ENCODE data around the gene RPL23. TPM values are rescaled to one million over a fixed set of nuclear protein-coding genes. Genes with fewer than 3 reads are reported as not detected.

The RPL23 gene
- total RNA-seq, 1 experiment from 2014 or later: 3,829 TPM

DNA sequence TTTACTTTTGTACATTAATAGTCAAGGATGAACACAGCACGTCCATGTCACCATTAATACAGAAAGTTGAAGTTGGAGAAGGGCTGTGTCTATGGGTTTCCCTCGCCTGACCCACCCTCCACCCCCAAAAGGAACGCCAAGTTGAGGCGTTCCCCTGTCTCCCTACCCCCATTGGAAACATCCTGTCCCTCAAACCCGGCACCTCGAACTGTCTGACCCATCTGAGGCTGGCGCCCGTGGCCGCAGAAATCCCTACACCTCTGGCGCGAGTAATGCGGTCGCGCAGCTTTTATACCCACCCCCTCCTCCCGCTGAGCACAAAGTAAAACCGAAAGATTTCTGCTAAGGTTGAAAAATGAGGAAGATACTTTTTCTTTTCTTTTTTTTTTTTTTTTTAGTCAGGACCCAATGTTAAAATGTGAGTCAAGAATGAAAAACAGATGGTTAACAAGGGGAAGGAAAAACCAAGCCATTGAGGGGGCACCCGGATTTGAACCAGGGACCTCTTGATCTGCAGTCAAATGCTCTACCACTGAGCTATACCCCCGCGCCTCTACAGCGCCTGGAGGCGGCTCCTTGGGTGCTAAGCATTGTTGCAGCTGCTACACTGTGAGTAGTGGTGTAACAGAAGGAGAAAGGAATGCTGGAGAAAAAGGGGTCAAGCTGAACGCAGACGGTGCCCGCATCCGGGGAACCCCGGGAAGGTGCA is 15.4 kb upstream of the RPL23 start:
- TF ChIP-seq, protein P1, sequence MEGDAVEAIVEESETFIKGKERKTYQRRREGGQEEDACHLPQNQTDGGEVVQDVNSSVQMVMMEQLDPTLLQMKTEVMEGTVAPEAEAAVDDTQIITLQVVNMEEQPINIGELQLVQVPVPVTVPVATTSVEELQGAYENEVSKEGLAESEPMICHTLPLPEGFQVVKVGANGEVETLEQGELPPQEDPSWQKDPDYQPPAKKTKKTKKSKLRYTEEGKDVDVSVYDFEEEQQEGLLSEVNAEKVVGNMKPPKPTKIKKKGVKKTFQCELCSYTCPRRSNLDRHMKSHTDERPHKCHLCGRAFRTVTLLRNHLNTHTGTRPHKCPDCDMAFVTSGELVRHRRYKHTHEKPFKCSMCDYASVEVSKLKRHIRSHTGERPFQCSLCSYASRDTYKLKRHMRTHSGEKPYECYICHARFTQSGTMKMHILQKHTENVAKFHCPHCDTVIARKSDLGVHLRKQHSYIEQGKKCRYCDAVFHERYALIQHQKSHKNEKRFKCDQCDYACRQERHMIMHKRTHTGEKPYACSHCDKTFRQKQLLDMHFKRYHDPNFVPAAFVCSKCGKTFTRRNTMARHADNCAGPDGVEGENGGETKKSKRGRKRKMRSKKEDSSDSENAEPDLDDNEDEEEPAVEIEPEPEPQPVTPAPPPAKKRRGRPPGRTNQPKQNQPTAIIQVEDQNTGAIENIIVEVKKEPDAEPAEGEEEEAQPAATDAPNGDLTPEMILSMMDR (IDR thresholded peaks at IDR 0.05; ENCODE audit: unreplicated experiment): no peak
- H3K36me3 Mint-ChIP-seq (ENCODE audit: insufficient read depth, unreplicated experiment): peaks cover 80% of the 10 kb centered on the region
- peak overlapping the region; percentile 97 for H3K27ac Mint-ChIP-seq (ENCODE audit: unreplicated experiment)
- CTCF ChIA-PET: interaction anchor here (0.5 to 5.2 kb wide), 31 partner anchors 8 to 1098 kb away, joined by 3 to 38 read pairs (median 4); partner anchors contain the start of gene RPL23
- H3K4me1 Mint-ChIP-seq (ENCODE audit: low read depth, unreplicated experiment): peaks cover 51% of the 10 kb centered on the region
- intact Hi-C loops (cut with micrococcal nuclease; ENCODE audit: unreplicated experiment): loop anchor here (1.0 to 5.0 kb wide), 3 partner anchors 16 to 284 kb away; partner anchors contain the start of genes PSMB3 and RPL23
- DNase-seq: peak; percentile 100
- H3K4me3 Mint-ChIP-seq (ENCODE audit: low read depth, unreplicated experiment): peak overlapping the region; percentile 95
- H3K27me3 Mint-ChIP-seq (ENCODE audit: unreplicated experiment): no peaks in the 10 kb centered on the region
- BruUV-seq (replicated peaks): no TSS peak
- H3K9me3 Mint-ChIP-seq (ENCODE audit: low read depth, unreplicated experiment): no peaks in the 10 kb centered on the region

DNA sequence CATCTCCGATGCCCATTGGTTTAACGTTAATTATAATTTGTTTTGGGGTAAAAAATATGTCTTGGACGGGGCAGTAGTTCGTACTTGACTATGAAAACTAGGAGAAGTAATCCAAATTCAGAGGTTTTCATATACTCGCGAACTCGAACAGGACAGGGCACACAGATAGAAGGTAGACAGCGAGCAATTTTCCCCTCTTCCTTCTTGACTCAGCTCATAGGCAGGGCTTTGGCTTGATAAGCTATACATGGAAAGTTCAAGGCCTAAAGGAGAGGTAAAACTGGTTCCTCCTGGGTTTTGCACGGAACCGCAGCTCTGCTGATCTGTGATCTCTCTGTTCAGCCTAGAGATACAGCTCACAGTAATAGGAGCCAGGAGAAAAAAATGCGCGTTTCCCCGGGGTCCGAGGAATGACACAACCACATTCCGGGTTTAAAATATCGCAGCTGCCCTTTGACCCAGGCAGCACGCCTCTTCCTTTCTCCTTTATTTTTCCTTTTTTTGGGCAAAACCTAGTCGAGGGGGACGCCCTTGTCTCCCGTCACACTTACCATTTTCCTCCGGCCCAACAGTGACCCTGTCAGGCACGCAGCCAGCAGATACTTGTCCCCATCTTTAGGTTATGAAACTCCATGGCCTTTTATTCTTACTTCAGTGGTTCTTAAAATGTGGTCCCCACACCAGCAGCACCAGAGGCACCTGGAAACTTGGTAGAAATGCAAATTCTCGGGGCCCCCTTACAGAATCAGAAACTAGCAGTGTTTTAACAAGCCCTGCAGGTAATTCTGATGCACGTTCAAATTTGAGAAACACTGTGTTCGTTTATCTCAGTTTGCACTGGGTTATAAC is 14.7 kb upstream of the RPL23 start:
- Mint-ChIP-seq H3K4me1 (ENCODE audit: low read depth, unreplicated experiment) (peaks cover 50% of the 10 kb centered on the region), H3K36me3 (ENCODE audit: insufficient read depth, unreplicated experiment) (peaks cover 76% of the 10 kb centered on the region), H3K4me3 (ENCODE audit: low read depth, unreplicated experiment) (peak overlapping the region; percentile 95), H3K9me3 (ENCODE audit: low read depth, unreplicated experiment) (no peaks in the 10 kb centered on the region), H3K27me3 (ENCODE audit: unreplicated experiment) (no peaks in the 10 kb centered on the region), H3K27ac (ENCODE audit: unreplicated experiment) (peak overlapping the region; percentile 97)
- CTCF ChIA-PET: interaction anchor here (0.5 to 5.2 kb wide), 20 partner anchors 9 to 959 kb away, joined by 3 to 38 read pairs (median 6); partner anchors contain the start of genes PLXDC1, PSMB3 and RPL23
- TF ChIP-seq, protein P1 (IDR thresholded peaks at IDR 0.05; ENCODE audit: unreplicated experiment): no peak
- DNase-seq: peak; percentile 78
- TSS peak; percentile 44 for BruUV-seq (replicated peaks)
- intact Hi-C loops (cut with micrococcal nuclease; ENCODE audit: unreplicated experiment): loop anchor here (2.0 to 5.0 kb wide), 2 partner anchors 15 to 116 kb away; partner anchors contain the start of genes PSMB3 and RPL23

DNA sequence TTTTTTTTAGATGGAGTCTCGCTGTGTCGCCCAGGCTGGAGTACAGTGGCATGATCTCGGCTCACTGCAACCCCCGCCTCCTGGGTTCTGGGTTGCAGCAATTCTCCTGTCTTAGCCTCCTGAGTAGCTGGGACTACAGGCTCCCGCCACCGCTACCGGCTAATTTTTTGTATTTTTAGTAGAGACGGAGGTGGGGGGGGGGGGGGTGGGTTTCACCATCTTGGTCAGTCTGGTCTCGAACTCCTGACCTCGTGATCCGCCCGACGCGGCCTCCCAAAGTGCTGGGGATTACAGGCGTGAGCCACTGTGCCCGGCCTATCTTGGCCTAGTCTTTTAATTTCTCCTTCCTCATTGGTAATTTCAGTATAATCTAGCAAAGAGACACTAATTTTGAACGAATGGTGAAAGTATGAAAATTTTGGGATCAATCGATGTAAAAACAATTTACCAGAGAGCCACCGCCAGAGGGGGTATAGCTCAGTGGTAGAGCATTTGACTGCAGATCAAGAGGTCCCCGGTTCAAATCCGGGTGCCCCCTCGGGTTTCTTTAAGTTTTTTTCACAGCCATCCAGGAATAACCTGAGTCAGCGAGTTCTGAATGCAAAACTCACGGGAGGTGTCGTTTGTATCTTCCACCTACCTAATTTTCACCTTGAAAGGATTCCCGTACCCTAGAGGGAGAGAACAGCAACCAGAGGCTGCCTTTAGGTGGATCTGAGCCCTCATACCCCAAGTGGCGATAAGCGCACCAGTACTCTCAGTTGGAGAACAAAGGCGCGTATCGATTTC is 13.9 kb upstream of the RPL23 start:
- peaks cover 46% of the 10 kb centered on the region for H3K4me1 Mint-ChIP-seq (ENCODE audit: low read depth, unreplicated experiment)
- no peaks in the 10 kb centered on the region for H3K27me3 Mint-ChIP-seq (ENCODE audit: unreplicated experiment)
- intact Hi-C loops (cut with micrococcal nuclease; ENCODE audit: unreplicated experiment): loop anchor here (5.0 kb wide), 1 partner anchor 115 kb away; the partner anchor contains the start of gene PSMB3
- H3K9me3 Mint-ChIP-seq (ENCODE audit: low read depth, unreplicated experiment): no peaks in the 10 kb centered on the region
- DNase-seq: peak; percentile 96
- peak overlapping the region; percentile 97 for H3K27ac Mint-ChIP-seq (ENCODE audit: unreplicated experiment)
- TF ChIP-seq, protein P1 (IDR thresholded peaks at IDR 0.05; ENCODE audit: unreplicated experiment): peak; percentile 51
- peak overlapping the region; percentile 95 for H3K4me3 Mint-ChIP-seq (ENCODE audit: low read depth, unreplicated experiment)
- CTCF ChIA-PET: interaction anchor here (0.7 to 5.2 kb wide), 22 partner anchors 8 to 1759 kb away, joined by 3 to 38 read pairs (median 5); partner anchors contain the start of genes PLXDC1, PSMB3 and RPL23
- peaks cover 74% of the 10 kb centered on the region for H3K36me3 Mint-ChIP-seq (ENCODE audit: insufficient read depth, unreplicated experiment)
- no TSS peak for BruUV-seq (replicated peaks)

Data from Calu3 (cell line).